T1000 (cell line): ENCODE data around the gene CXCL13.
A peak's percentile ranks its signal among the peaks of the same experiment; 100 is the strongest.
"Not testable (repeated sequence)": the region's sequence is repeated elsewhere in the genome, so short reads cannot be mapped to it uniquely, and the experiment has no call there.

Experiments
- DNase-seq: peaks from one replicate; lab custom pipeline; 2025; ENCODE audit warnings: mixed read lengths; lab: John Stamatoyannopoulos, UW

Gene CXCL13

GRCh38 chr4:77601614-77602187 is 3.9 kb upstream of the CXCL13 start:
- DNase-seq = no peak

GRCh38 chr4:77613267-77613666 is 7.6 kb downstream of the CXCL13 start:
- no peak for DNase-seq

GRCh38 chr4:77615153-77615552 is 9.5 kb downstream of the CXCL13 start:
- DNase-seq = no peak

GRCh38 chr4:77617203-77617602 is 11.6 kb downstream of the CXCL13 start:
- no peak for DNase-seq

GRCh38 chr4:77618383-77619241 is 13.0 kb downstream of the CXCL13 start:
- DNase-seq = peak; percentile 46

- no peak for DNase-seq
Measured at GRCh38 chr4:77619408-77619807, 13.8 kb downstream of the CXCL13 start.

GRCh38 chr4:77621254-77621653 is 15.6 kb downstream of the CXCL13 start:
- no peak for DNase-seq

GRCh38 chr4:77623091-77623490 is 17.5 kb downstream of the CXCL13 start:
- no peak for DNase-seq

- no peak for DNase-seq
Measured at GRCh38 chr4:77624213-77624612, 18.6 kb downstream of the CXCL13 start.

GRCh38 chr4:77625485-77625884 is 19.9 kb downstream of the CXCL13 start:
- DNase-seq = no peak

- no peak for DNase-seq
Measured at GRCh38 chr4:77629885-77630284, 24.3 kb downstream of the CXCL13 start.

GRCh38 chr4:77631276-77631675 is 25.7 kb downstream of the CXCL13 start:
- DNase-seq = no peak

- DNase-seq = no peak
Measured at GRCh38 chr4:77634132-77634785, 28.6 kb downstream of the CXCL13 start.

GRCh38 chr4:77635246-77635645 is 29.6 kb downstream of the CXCL13 start:
- no peak for DNase-seq

- DNase-seq = no peak
Measured at GRCh38 chr4:77635876-77636275, 30.3 kb downstream of the CXCL13 start.

- no peak for DNase-seq
Measured at GRCh38 chr4:77636902-77637301, 31.3 kb downstream of the CXCL13 start.

GRCh38 chr4:77644069-77644468 is 38.4 kb downstream of the CXCL13 start:
- not testable (repeated sequence) for DNase-seq

- no peak for DNase-seq
Measured at GRCh38 chr4:77650787-77651186, 45.2 kb downstream of the CXCL13 start.

- no peak for DNase-seq
Measured at GRCh38 chr4:77651820-77652219, 46.2 kb downstream of the CXCL13 start.

GRCh38 chr4:77652237-77652897 is 46.7 kb downstream of the CXCL13 start:
- no peak for DNase-seq

- no peak for DNase-seq
Measured at GRCh38 chr4:77653162-77653758, 47.6 kb downstream of the CXCL13 start.

GRCh38 chr4:77660318-77660717 is 54.7 kb downstream of the CXCL13 start:
- not testable (repeated sequence) for DNase-seq
